ENCODE data around the gene JAGN1.
A peak's percentile ranks its signal among the peaks of the same experiment; 100 is the strongest.
"Not testable (repeated sequence)": the region's sequence is repeated elsewhere in the genome, so short reads cannot be mapped to it uniquely, and the experiment has no call there.

Gene JAGN1

GRCh38 chr3:9855594-9855993, 34.8 kb upstream of the JAGN1 start:
- H3K9ac ChIP-seq (ENCODE audit: low read length) = no peak overlapping the region
- no peak overlapping the region for H3K4me3 ChIP-seq (ENCODE audit: low read depth in 1 of 2, low read length in 2 of 2)
- no peaks in the 10 kb centered on the region for H3K9me3 ChIP-seq (ENCODE audit: low read length)
- no peaks in the 10 kb centered on the region for H3K4me1 ChIP-seq (ENCODE audit: insufficient read depth, low read length)
- H3K27ac ChIP-seq (ENCODE audit: low read depth, low read length) = no peak overlapping the region
- H3K27me3 ChIP-seq (ENCODE audit: control insufficient read depth in 1 of 2, insufficient read depth in 2 of 2, low read length in 2 of 2) = no peaks in the 10 kb centered on the region
- no peaks in the 10 kb centered on the region for H3K36me3 ChIP-seq (ENCODE audit: insufficient read depth, low read length)

DNA sequence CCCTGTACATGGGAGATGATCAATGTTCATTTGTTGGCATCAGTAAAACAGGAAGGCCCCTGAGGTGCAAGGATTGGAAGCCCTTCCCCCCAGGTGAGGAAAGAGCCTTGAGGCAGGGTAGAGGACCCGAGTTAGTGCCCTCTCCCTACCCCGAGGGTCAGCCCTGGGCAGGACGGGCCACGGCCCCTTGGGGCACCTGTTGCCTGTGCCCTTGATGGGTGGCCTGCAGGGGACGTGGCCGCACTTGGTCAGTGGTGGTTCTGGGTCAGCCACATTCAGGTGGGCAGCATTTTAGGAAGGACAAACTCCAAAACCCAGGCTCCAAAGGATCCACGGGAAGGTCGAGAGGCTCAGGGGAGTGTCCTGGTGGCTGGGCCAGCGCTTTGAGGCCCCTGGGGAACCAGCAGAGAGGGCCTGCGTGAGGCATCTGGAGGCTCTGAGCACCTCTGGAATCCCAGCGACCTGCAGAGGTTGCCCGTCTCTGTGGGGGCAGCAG, 30.8 kb upstream of the JAGN1 start:
- Histone ChIP-seq H3K27ac (ENCODE audit: low read depth, low read length) (no peak overlapping the region), H3K9me3 (ENCODE audit: low read length) (no peaks in the 10 kb centered on the region), H3K27me3 (ENCODE audit: control insufficient read depth in 1 of 2, insufficient read depth in 2 of 2, low read length in 2 of 2) (no peaks in the 10 kb centered on the region), H3K4me3 (ENCODE audit: low read depth in 1 of 2, low read length in 2 of 2) (no peak overlapping the region), H3K36me3 (ENCODE audit: insufficient read depth, low read length) (no peaks in the 10 kb centered on the region), H3K4me1 (ENCODE audit: insufficient read depth, low read length) (peaks cover 14% of the 10 kb centered on the region), H3K9ac (ENCODE audit: low read length) (no peak overlapping the region)

DNA sequence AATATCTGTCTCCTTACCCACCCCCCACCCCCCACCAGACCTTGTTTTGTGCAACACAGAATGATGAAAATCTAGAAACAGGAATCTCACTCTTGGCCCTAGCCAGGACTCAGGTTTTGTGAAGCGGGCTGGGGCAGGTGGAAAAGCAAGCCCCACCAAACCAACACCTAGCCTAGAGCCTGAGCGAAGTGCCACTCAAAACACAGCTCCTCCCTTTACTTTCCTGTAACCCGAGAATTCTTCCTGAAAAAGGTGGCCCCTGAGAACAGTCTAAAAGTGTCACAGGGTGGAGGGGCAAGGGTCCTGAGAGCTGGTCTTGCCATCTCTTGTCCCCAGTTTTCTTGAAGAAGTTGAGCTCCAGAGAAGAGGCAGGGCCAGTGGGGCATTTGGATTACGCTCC, 29.2 kb upstream of the JAGN1 start:
- H3K9me3 ChIP-seq (ENCODE audit: low read length) = no peaks in the 10 kb centered on the region
- no peaks in the 10 kb centered on the region for H3K27me3 ChIP-seq (ENCODE audit: control insufficient read depth in 1 of 2, insufficient read depth in 2 of 2, low read length in 2 of 2)
- H3K27ac ChIP-seq (ENCODE audit: low read depth, low read length) = no peak overlapping the region
- H3K4me1 ChIP-seq (ENCODE audit: insufficient read depth, low read length) = peaks cover 31% of the 10 kb centered on the region
- H3K4me3 ChIP-seq (ENCODE audit: low read depth in 1 of 2, low read length in 2 of 2) = no peak overlapping the region
- H3K36me3 ChIP-seq (ENCODE audit: insufficient read depth, low read length) = no peaks in the 10 kb centered on the region
- no peak overlapping the region for H3K9ac ChIP-seq (ENCODE audit: low read length)

DNA sequence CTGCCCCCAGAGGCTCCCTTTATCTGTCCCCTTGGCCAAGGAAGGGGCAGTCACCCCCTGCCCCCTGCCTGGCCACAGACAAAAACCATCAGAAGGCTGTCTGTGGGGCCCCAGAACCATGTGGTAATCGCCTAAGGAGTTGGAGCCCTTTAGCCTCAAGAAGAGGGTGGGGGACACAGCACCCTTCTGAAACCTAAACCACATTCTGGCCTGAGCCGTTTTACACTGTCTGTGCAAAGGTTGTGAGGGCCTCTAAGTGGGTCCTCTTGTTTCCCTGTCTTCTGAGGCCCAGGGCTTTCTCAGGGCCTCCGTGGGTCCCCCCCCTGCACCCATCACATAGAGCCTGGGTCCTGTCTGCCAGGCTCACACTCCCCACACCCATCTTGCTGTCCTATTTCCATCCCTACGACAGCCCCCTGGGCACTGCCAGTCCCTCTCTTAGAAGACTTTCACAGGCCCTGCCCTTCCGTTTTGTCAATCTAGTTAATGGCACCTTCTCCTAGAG, 28.7 kb upstream of the JAGN1 start:
- Histone ChIP-seq H3K9ac (ENCODE audit: low read length) (no peak overlapping the region), H3K27ac (ENCODE audit: low read depth, low read length) (peak overlapping the region; percentile 61), H3K4me1 (ENCODE audit: insufficient read depth, low read length) (peaks cover 35% of the 10 kb centered on the region), H3K27me3 (ENCODE audit: control insufficient read depth in 1 of 2, insufficient read depth in 2 of 2, low read length in 2 of 2) (no peaks in the 10 kb centered on the region), H3K4me3 (ENCODE audit: low read depth in 1 of 2, low read length in 2 of 2) (no peak overlapping the region), H3K9me3 (ENCODE audit: low read length) (no peaks in the 10 kb centered on the region), H3K36me3 (ENCODE audit: insufficient read depth, low read length) (no peaks in the 10 kb centered on the region)

DNA sequence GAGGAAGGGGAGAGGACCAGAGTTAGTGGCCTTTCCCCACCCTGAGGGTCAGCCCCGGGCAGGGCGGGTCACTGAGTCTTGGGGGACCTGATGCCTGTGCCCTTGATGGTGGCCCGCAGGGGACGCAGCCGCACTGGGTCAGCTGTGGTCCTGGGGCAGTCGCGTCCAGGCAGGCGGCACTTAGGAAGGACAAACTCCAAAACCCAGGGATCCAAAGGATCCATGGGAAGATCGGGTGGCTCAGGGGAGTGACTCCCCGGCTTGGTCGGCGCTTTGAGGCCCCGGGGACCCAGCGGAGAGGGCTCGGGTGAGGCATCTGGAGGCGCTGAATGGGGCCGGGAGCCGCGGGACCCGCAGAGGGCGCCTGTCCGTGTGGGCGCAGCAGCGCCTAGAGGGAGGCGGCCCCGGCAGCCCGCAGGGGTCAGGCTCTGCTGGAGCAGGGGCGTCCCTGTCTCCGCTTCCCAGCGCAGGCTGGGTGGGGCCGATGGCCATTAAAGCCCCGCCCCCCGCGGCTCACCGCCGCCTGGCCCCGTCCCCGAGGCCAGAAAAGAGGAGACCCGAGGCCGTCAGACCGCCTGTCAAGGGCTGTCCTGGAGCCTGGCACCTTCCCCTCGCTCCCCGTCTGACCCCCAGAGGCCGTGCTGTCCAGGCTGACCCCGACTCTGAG, 27.9 kb upstream of the JAGN1 start:
- H3K4me3 ChIP-seq (ENCODE audit: low read depth in 1 of 2, low read length in 2 of 2) = peak overlapping the region in 1 of 2 donors; percentile 43

DNA sequence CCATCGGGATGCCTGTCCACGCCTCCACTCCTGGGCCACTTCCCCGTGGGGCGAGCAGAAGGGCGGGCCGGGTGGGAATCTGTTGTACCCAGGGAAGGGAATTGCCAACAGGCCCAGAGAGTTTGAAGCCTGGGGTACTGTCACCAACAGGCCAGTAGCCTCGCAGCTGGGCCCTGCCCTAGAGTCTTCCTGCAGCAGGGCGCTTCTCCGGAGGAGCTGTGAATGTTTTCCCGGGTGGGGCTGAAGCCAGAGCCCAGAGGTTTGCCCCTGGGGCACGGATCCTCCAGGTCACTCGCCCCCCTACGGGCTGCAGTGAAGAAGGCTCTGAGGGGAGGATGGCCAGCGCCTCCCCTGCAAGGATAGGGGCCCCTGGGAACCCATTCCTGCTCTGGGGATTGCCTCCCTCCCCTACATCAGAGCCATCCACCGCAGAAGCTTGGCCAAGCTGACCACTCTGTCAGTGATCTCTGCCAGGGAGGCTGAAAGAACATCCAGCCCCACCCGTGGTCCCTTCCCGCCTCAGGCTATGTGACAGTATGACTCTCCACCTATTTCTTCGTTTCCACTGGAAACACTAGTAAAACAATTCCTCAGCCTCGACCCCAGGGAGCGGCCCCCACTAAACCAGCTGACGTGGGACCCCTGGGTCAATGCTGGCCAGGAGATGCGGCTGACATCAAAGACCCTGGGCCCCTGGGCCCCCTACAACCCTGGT, 27.2 kb upstream of the JAGN1 start:
- no peaks in the 10 kb centered on the region for H3K9me3 ChIP-seq (ENCODE audit: low read length)
- no peaks in the 10 kb centered on the region for H3K36me3 ChIP-seq (ENCODE audit: insufficient read depth, low read length)
- no peak overlapping the region for H3K4me3 ChIP-seq (ENCODE audit: low read depth in 1 of 2, low read length in 2 of 2)
- H3K27me3 ChIP-seq (ENCODE audit: control insufficient read depth in 1 of 2, insufficient read depth in 2 of 2, low read length in 2 of 2) = no peaks in the 10 kb centered on the region
- no peak overlapping the region for H3K9ac ChIP-seq (ENCODE audit: low read length)
- peak overlapping the region; percentile 65 for H3K27ac ChIP-seq (ENCODE audit: low read depth, low read length)
- peaks cover 41% of the 10 kb centered on the region for H3K4me1 ChIP-seq (ENCODE audit: insufficient read depth, low read length)

More for the DNA sequence above, 27.9 kb upstream of the JAGN1 start:
- Histone ChIP-seq H3K27me3 (ENCODE audit: control insufficient read depth in 1 of 2, insufficient read depth in 2 of 2, low read length in 2 of 2) (no peaks in the 10 kb centered on the region), H3K9ac (ENCODE audit: low read length) (no peak overlapping the region), H3K36me3 (ENCODE audit: insufficient read depth, low read length) (no peaks in the 10 kb centered on the region), H3K4me1 (ENCODE audit: insufficient read depth, low read length) (peaks cover 41% of the 10 kb centered on the region), H3K9me3 (ENCODE audit: low read length) (no peaks in the 10 kb centered on the region), H3K27ac (ENCODE audit: low read depth, low read length) (peak overlapping the region; percentile 65)

- Histone ChIP-seq H3K9ac (ENCODE audit: low read length) (no peak overlapping the region), H3K36me3 (ENCODE audit: insufficient read depth, low read length) (no peaks in the 10 kb centered on the region), H3K27ac (ENCODE audit: low read depth, low read length) (peak overlapping the region; percentile 90), H3K4me1 (ENCODE audit: insufficient read depth, low read length) (peaks cover 41% of the 10 kb centered on the region), H3K9me3 (ENCODE audit: low read length) (no peaks in the 10 kb centered on the region), H3K4me3 (ENCODE audit: low read depth in 1 of 2, low read length in 2 of 2) (peak overlapping the region in 1 of 2 donors; percentile 35), H3K27me3 (ENCODE audit: control insufficient read depth in 1 of 2, insufficient read depth in 2 of 2, low read length in 2 of 2) (no peaks in the 10 kb centered on the region)
These were observed 26.0 kb upstream of the JAGN1 start for GRCh38 chr3:9864200-9864927.

DNA sequence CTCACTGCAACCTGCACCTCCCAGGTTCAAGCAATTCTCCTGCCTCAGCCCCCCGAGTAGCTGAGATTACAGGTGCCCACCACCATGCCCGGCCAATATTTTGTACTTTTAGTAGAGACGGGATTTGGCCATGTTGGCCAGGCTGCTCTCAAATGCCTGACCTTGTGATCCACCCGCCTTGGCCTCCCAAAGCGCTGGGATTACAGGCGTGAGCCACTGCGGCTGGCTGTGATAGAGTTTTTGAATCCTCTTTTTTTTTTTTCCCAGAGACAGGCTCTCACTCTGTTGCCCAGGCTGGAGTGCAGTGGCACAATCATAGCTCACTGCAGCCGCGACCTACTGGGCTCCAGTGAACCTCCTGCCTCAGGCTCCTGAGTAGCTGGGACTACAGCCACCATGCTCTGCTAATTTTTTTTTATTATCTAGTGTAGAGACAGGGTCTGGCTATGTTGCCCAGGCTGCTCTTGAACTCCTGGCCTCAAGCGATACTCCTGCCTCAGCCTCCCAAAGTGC, 25.2 kb upstream of the JAGN1 start:
- not testable (repeated sequence) for H3K36me3 ChIP-seq (ENCODE audit: insufficient read depth, low read length); H3K9ac ChIP-seq (ENCODE audit: low read length); H3K9me3 ChIP-seq (ENCODE audit: low read length); H3K27me3 ChIP-seq (ENCODE audit: control insufficient read depth in 1 of 2, insufficient read depth in 2 of 2, low read length in 2 of 2); H3K4me3 ChIP-seq (ENCODE audit: low read depth in 1 of 2, low read length in 2 of 2)
- Histone ChIP-seq H3K4me1 (ENCODE audit: insufficient read depth, low read length) (peaks cover 41% of the 10 kb centered on the region), H3K27ac (ENCODE audit: low read depth, low read length) (peak overlapping the region; percentile 90)

GRCh38 chr3:9866639-9867038, 23.8 kb upstream of the JAGN1 start:
- Histone ChIP-seq H3K9ac (ENCODE audit: low read length) (no peak overlapping the region), H3K4me3 (ENCODE audit: low read depth in 1 of 2, low read length in 2 of 2) (no peak overlapping the region), H3K9me3 (ENCODE audit: low read length) (no peaks in the 10 kb centered on the region), H3K27me3 (ENCODE audit: control insufficient read depth in 1 of 2, insufficient read depth in 2 of 2, low read length in 2 of 2) (no peaks in the 10 kb centered on the region), H3K4me1 (ENCODE audit: insufficient read depth, low read length) (peaks cover 41% of the 10 kb centered on the region), H3K36me3 (ENCODE audit: insufficient read depth, low read length) (no peaks in the 10 kb centered on the region), H3K27ac (ENCODE audit: low read depth, low read length) (peak overlapping the region; percentile 88)

DNA sequence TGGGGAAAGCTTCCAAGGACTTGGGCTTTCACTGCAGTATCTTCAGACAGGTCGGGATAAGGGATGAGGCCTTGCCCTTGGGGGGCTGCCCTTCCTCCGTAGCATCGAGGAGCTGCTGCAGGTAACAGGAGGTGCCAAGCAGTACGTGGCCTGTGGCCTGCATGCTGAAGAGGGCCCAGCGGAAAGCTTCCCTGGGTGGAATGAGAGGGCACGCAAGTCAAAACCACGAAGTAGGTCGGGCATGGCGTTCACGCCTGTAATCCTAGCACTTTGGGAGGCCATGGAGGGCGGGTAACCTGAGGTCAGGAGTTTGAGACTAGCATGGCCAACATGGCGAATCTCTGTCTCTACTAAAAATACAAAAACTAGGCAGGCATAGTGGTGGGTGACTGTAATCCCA, 23.3 kb upstream of the JAGN1 start:
- Histone ChIP-seq H3K27me3 (ENCODE audit: control insufficient read depth in 1 of 2, insufficient read depth in 2 of 2, low read length in 2 of 2) (no peaks in the 10 kb centered on the region), H3K9ac (ENCODE audit: low read length) (no peak overlapping the region), H3K4me1 (ENCODE audit: insufficient read depth, low read length) (peaks cover 41% of the 10 kb centered on the region), H3K9me3 (ENCODE audit: low read length) (no peaks in the 10 kb centered on the region), H3K27ac (ENCODE audit: low read depth, low read length) (peak overlapping the region; percentile 88), H3K4me3 (ENCODE audit: low read depth in 1 of 2, low read length in 2 of 2) (no peak overlapping the region), H3K36me3 (ENCODE audit: insufficient read depth, low read length) (no peaks in the 10 kb centered on the region)

- no peak overlapping the region for H3K27ac ChIP-seq (ENCODE audit: low read depth, low read length)
- no peaks in the 10 kb centered on the region for H3K9me3 ChIP-seq (ENCODE audit: low read length)
- H3K9ac ChIP-seq (ENCODE audit: low read length) = no peak overlapping the region
- H3K4me3 ChIP-seq (ENCODE audit: low read depth in 1 of 2, low read length in 2 of 2) = no peak overlapping the region
- peaks cover 23% of the 10 kb centered on the region for H3K4me1 ChIP-seq (ENCODE audit: insufficient read depth, low read length)
- H3K27me3 ChIP-seq (ENCODE audit: control insufficient read depth in 1 of 2, insufficient read depth in 2 of 2, low read length in 2 of 2) = no peaks in the 10 kb centered on the region
- H3K36me3 ChIP-seq (ENCODE audit: insufficient read depth, low read length) = no peaks in the 10 kb centered on the region
These were observed 20.5 kb upstream of the JAGN1 start for GRCh38 chr3:9869955-9870354.

Data from muscle layer of colon (tissue), 2 donors.